Measurements from ENCODE around the gene CYP39A1. TPM values are rescaled to one million over a fixed set of nuclear protein-coding genes. Genes with fewer than 3 reads are reported as not detected.

Gene CYP39A1
- total and polyA plus RNA-seq, 10 of the 15 experiments (the other 5 are each of a cell fraction or from before 2014, with no cell fraction given), result not detected

GRCh38 chr6:46505693-46506512 is 146.7 kb downstream of the CYP39A1 start (continued):
- no peak for TF ChIP-seq BCLAF1 (IDR thresholded peaks at IDR 0.05)
- TF ChIP-seq USF1 (IDR thresholded peaks at IDR 0.05; ENCODE audit: borderline replicate concordance, extremely low read length, insufficient read depth, low read depth, low read length), result no peak
- no peak for TF ChIP-seq ELK1 (IDR thresholded peaks at IDR 0.05; ENCODE audit: low read depth, low read length)
- TF ChIP-seq, protein P1, sequence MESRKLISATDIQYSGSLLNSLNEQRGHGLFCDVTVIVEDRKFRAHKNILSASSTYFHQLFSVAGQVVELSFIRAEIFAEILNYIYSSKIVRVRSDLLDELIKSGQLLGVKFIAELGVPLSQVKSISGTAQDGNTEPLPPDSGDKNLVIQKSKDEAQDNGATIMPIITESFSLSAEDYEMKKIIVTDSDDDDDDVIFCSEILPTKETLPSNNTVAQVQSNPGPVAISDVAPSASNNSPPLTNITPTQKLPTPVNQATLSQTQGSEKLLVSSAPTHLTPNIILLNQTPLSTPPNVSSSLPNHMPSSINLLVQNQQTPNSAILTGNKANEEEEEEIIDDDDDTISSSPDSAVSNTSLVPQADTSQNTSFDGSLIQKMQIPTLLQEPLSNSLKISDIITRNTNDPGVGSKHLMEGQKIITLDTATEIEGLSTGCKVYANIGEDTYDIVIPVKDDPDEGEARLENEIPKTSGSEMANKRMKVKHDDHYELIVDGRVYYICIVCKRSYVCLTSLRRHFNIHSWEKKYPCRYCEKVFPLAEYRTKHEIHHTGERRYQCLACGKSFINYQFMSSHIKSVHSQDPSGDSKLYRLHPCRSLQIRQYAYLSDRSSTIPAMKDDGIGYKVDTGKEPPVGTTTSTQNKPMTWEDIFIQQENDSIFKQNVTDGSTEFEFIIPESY (IDR thresholded peaks at IDR 0.05), result no peak
- TF ChIP-seq HDAC2 (IDR thresholded peaks at IDR 0.05), result no peak
- TF ChIP-seq LARP7 (IDR thresholded peaks at IDR 0.05), result no peak
- TF ChIP-seq, protein P2, sequence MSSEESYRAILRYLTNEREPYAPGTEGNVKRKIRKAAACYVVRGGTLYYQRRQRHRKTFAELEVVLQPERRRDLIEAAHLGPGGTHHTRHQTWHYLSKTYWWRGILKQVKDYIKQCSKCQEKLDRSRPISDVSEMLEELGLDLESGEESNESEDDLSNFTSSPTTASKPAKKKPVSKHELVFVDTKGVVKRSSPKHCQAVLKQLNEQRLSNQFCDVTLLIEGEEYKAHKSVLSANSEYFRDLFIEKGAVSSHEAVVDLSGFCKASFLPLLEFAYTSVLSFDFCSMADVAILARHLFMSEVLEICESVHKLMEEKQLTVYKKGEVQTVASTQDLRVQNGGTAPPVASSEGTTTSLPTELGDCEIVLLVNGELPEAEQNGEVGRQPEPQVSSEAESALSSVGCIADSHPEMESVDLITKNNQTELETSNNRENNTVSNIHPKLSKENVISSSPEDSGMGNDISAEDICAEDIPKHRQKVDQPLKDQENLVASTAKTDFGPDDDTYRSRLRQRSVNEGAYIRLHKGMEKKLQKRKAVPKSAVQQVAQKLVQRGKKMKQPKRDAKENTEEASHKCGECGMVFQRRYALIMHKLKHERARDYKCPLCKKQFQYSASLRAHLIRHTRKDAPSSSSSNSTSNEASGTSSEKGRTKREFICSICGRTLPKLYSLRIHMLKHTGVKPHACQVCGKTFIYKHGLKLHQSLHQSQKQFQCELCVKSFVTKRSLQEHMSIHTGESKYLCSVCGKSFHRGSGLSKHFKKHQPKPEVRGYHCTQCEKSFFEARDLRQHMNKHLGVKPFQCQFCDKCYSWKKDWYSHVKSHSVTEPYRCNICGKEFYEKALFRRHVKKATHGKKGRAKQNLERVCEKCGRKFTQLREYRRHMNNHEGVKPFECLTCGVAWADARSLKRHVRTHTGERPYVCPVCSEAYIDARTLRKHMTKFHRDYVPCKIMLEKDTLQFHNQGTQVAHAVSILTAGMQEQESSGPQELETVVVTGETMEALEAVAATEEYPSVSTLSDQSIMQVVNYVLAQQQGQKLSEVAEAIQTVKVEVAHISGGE (CRISPR knock-in tag; IDR thresholded peaks at IDR 0.05), result no peak
- no peak for TF ChIP-seq SUZ12 (IDR thresholded peaks at IDR 0.05; ENCODE audit: unreplicated experiment)
- TF ChIP-seq CBX3 (IDR thresholded peaks at IDR 0.05; ENCODE audit: borderline replicate concordance, low read depth), result no peak
- no peak for TF ChIP-seq RAD21 (IDR thresholded peaks at IDR 0.05; ENCODE audit: insufficient read depth, low read depth, low read length)
- TF ChIP-seq IRF4 (IDR thresholded peaks at IDR 0.05; ENCODE audit: low read depth, low read length), result no peak
- TF ChIP-seq CBFB (IDR thresholded peaks at IDR 0.05; ENCODE audit: low read depth), result no peak
- TF ChIP-seq, protein P3, sequence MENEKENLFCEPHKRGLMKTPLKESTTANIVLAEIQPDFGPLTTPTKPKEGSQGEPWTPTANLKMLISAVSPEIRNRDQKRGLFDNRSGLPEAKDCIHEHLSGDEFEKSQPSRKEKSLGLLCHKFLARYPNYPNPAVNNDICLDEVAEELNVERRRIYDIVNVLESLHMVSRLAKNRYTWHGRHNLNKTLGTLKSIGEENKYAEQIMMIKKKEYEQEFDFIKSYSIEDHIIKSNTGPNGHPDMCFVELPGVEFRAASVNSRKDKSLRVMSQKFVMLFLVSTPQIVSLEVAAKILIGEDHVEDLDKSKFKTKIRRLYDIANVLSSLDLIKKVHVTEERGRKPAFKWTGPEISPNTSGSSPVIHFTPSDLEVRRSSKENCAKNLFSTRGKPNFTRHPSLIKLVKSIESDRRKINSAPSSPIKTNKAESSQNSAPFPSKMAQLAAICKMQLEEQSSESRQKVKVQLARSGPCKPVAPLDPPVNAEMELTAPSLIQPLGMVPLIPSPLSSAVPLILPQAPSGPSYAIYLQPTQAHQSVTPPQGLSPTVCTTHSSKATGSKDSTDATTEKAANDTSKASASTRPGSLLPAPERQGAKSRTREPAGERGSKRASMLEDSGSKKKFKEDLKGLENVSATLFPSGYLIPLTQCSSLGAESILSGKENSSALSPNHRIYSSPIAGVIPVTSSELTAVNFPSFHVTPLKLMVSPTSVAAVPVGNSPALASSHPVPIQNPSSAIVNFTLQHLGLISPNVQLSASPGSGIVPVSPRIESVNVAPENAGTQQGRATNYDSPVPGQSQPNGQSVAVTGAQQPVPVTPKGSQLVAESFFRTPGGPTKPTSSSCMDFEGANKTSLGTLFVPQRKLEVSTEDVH (IDR thresholded peaks at IDR 0.05; ENCODE audit: low read depth, partially characterized antibody), result no peak

Data from GM12878 (cell line).